GM23338 (cell line): ENCODE results near the gene OR51B2. TPM values are rescaled to one million over a fixed set of nuclear protein-coding genes. Genes with fewer than 3 reads are reported as not detected.

Experiments used
- ATAC-seq: fragments of 200-7000 bp; cut with Tn5 transposase; 3 replicates; pipeline ENCODE4 v1.9.1; 2020
- DNase-seq: peaks from one replicate; pipeline ENCODE4 v3.0.0-alpha.2; 2015; ENCODE audit warnings: low spot score
- H2AFZ ChIP-seq: fragments of 200-600 bp; sonication (generic); 2 replicates; pipeline ENCODE4 v1.8.0; 2016; ENCODE audit warnings: antibody characterized with exemption, mild to moderate bottlenecking, moderate library complexity
- H3F3A ChIP-seq: fragments of 200-600 bp; sonication (generic); replicated peaks from 2 replicates; pipeline ENCODE4 v1.8.0; 2017; ENCODE audit warnings: antibody characterized with exemption, mixed run types, low read depth
- H3K27ac ChIP-seq: fragments of 200-600 bp; sonication (generic); 2 replicates; pipeline ENCODE4 v1.6.1; 2016; ENCODE audit warnings: low read depth
- H3K27me3 ChIP-seq: fragments of 200-600 bp; sonication (generic); 2 replicates; pipeline ENCODE4 v1.8.0; 2016; ENCODE audit warnings: mild to moderate bottlenecking, mixed run types, moderate library complexity; ENCODE audit not compliant: insufficient read depth
- H3K36me3 ChIP-seq: fragments of 200-600 bp; sonication (generic); 2 replicates; pipeline ENCODE4 v1.8.0; 2016; ENCODE audit warnings: mild to moderate bottlenecking; ENCODE audit not compliant: insufficient read depth
- H3K4me1 ChIP-seq: fragments of 200-600 bp; sonication (generic); 2 replicates; pipeline ENCODE4 v1.8.0; 2016; ENCODE audit warnings: mild to moderate bottlenecking, moderate library complexity; ENCODE audit not compliant: insufficient read depth
- H3K4me2 ChIP-seq: fragments of 200-600 bp; sonication (generic); 2 replicates; pipeline ENCODE4 v1.7.1; 2017; ENCODE audit warnings: mixed run types
- H3K4me3 ChIP-seq: fragments of 200-600 bp; sonication (generic); 2 replicates; pipeline ENCODE4 v1.6.1; 2016; ENCODE audit warnings: mixed run types
- H3K79me2 ChIP-seq: fragments of 200-600 bp; sonication (generic); replicated peaks from 2 replicates; pipeline ENCODE4 v1.8.0; 2017; ENCODE audit warnings: mild to moderate bottlenecking; ENCODE audit not compliant: insufficient read depth
- H3K9me2 ChIP-seq: fragments of 200-600 bp; sonication (generic); 2 replicates; pipeline ENCODE4 v1.8.0; 2017; ENCODE audit not compliant: insufficient read depth
- H4K20me1 ChIP-seq: fragments of 200-600 bp; sonication (generic); replicated peaks from 2 replicates; pipeline ENCODE4 v1.8.0; 2017; ENCODE audit warnings: mild to moderate bottlenecking; ENCODE audit not compliant: insufficient read depth
- H3K27ac Mint-ChIP-seq: 2 replicates; pipeline ENCODE4 v1.8.0; 2020; ENCODE audit warnings: inconsistent platforms, mild to moderate bottlenecking, moderate library complexity, mixed read lengths
- H3K27me3 Mint-ChIP-seq: 3 replicates; pipeline ENCODE4 v1.8.0; 2022; ENCODE audit warnings: low read depth, mild to moderate bottlenecking, moderate library complexity, mixed read lengths, inconsistent platforms; ENCODE audit not compliant: insufficient read depth, poor library complexity
- H3K36me3 Mint-ChIP-seq: 3 replicates; pipeline ENCODE4 v1.8.0; 2021; ENCODE audit warnings: low read depth, mild to moderate bottlenecking, inconsistent platforms, moderate library complexity, mixed read lengths
- H3K4me1 Mint-ChIP-seq: 3 replicates; pipeline ENCODE4 v1.8.0; 2020; ENCODE audit warnings: mild to moderate bottlenecking, inconsistent platforms, mixed read lengths
- H3K4me3 Mint-ChIP-seq: 3 replicates; pipeline ENCODE4 v1.8.0; 2021; ENCODE audit warnings: moderate library complexity, mild to moderate bottlenecking, inconsistent platforms, mixed read lengths
- H3K9me3 Mint-ChIP-seq: 3 replicates; pipeline ENCODE4 v1.8.0; 2020; ENCODE audit warnings: moderate library complexity, mild to moderate bottlenecking, inconsistent platforms, mixed read lengths
- CREB1 ChIP-seq: fragments of 250-450 bp; sonication (Bioruptor Pico); IDR thresholded peaks from 2 replicates; pipeline ENCODE4 v1.5.0; 2020; ENCODE audit warnings: low read depth, mild to moderate bottlenecking, moderate library complexity
- CTCF ChIP-seq, 2 experiments: fragments of 200-600 bp in 1 of 2; sonication (generic) in 1 of 2; conservative IDR thresholded peaks; 2 replicates each; pipeline versions ENCODE4 v1.5.1 to v1.6.1; 2016 to 2017; ENCODE audit warnings: antibody characterized with exemption in 2 of 2, low read depth in 2 of 2, mild to moderate bottlenecking in 2 of 2, moderate library complexity in 1 of 2
- ETS1 ChIP-seq: IDR thresholded peaks from 2 replicates; pipeline ENCODE4 v1.6.1; 2016; ENCODE audit warnings: antibody characterized with exemption
- EZH2 ChIP-seq: fragments of 200-600 bp; sonication (generic); IDR thresholded peaks from one replicate; pipeline ENCODE4 v1.8.0; 2017; ENCODE audit warnings: antibody characterized with exemption, mild to moderate bottlenecking, low read depth; ENCODE audit not compliant: unreplicated experiment
- EZH2phosphoT487 ChIP-seq: fragments of 200-600 bp; sonication (generic); IDR thresholded peaks from one replicate; pipeline ENCODE4 v1.8.1; 2018; ENCODE audit warnings: antibody characterized with exemption; ENCODE audit not compliant: unreplicated experiment
- JUNB ChIP-seq: IDR thresholded peaks from one replicate; pipeline ENCODE4 v1.6.1; 2016; ENCODE audit warnings: antibody characterized with exemption; ENCODE audit not compliant: unreplicated experiment
- NANOG ChIP-seq: IDR thresholded peaks from 2 replicates; pipeline ENCODE4 v1.6.1; 2016; ENCODE audit warnings: antibody characterized with exemption, borderline replicate concordance
- POLR2AphosphoS5 ChIP-seq: IDR thresholded peaks from 2 replicates; pipeline ENCODE4 v1.6.1; 2016; ENCODE audit warnings: antibody characterized with exemption, low read depth
- REST ChIP-seq: IDR thresholded peaks from one replicate; pipeline ENCODE4 v1.6.1; 2018; ENCODE audit warnings: antibody characterized with exemption; ENCODE audit not compliant: unreplicated experiment
- STAT1 ChIP-seq: IDR thresholded peaks from one replicate; pipeline ENCODE4 v1.6.1; 2016; ENCODE audit warnings: antibody characterized with exemption; ENCODE audit not compliant: unreplicated experiment
- ZNF114 ChIP-seq: fragments of 250-450 bp; sonication (Bioruptor Pico); IDR thresholded peaks from 2 replicates; pipeline ENCODE4 v1.5.0; 2020; ENCODE audit warnings: mild to moderate bottlenecking, moderate library complexity
- ZNF331 ChIP-seq: fragments of 250-450 bp; sonication (Bioruptor Pico); IDR thresholded peaks from 2 replicates; pipeline ENCODE4 v1.5.0; 2020; ENCODE audit warnings: low read depth, mild to moderate bottlenecking, moderate library complexity
- ZNF462 ChIP-seq: fragments of 250-450 bp; sonication (Bioruptor Pico); IDR thresholded peaks from 2 replicates; pipeline ENCODE4 v1.5.0; 2020; ENCODE audit warnings: mild to moderate bottlenecking, moderate library complexity
- polyA plus RNA-seq: library from polyadenylated mRNA; unstranded; fragments of >200 nt; fragmentation: Nextera tagmentation; extraction: Ambion mirVana; gene quantifications from 2 replicates; pipeline ENCODE4 v1.2.1, GENCODE V29; 2016
- total RNA-seq: library from RNA; depleted of rRNA; stranded (reverse); fragments of >200 nt; shearing (Covaris generic); gene quantifications from 2 replicates; pipeline ENCODE4 v1.2.3, GENCODE V29; 2014

Gene OR51B2
- total and polyA plus RNA-seq, 2 experiments from 2014 or later: not detected

GRCh38 chr11:5351208-5351607, 27.1 kb upstream of the OR51B2 start, which contains the start of gene OR51B6:
Gene OR51B6 (plus strand): TSS chr11:5351508. CDS start chr11:5351508, 0 bp downstream.
- Histone ChIP-seq H3K4me1 (peaks cover 18% of the 10 kb centered on the region), H3K27me3 (no peaks in the 10 kb centered on the region), H3K79me2 (no peaks in the 10 kb centered on the region), H3K27ac (no peak within 1 kb of the TSS), H2AFZ (no peak within 1 kb of the TSS), H3K36me3 (no peaks in the 10 kb centered on the region), H3F3A (no peaks in the 10 kb centered on the region), H3K4me3 (no peak within 1 kb of the TSS), H3K9me2 (peaks cover 3% of the 10 kb centered on the region; the same call in 1 of the 2 replicates), H3K4me2 (no peak within 1 kb of the TSS), H4K20me1 (no peaks in the 10 kb centered on the region)
- ATAC-seq: no peak
- H3K4me1 Mint-ChIP-seq: peaks cover 21% of the 10 kb centered on the region
- no peak for DNase-seq
- H3K36me3 Mint-ChIP-seq: no peaks in the 10 kb centered on the region
- no peaks in the 10 kb centered on the region for H3K27me3 Mint-ChIP-seq
- no peak within 1 kb of the TSS for H3K27ac Mint-ChIP-seq
- H3K9me3 Mint-ChIP-seq: no peaks in the 10 kb centered on the region
- TF ChIP-seq POLR2AphosphoS5 (no peak), ZNF462 (no peak), JUNB (no peak), ETS1 (no peak), CTCF (conservative IDR thresholded peaks at IDR 0.05; ENCODE audit: low read depth in 2 of 2) (no peak), NANOG (no peak), STAT1 (no peak), ZNF331 (CRISPR knock-in tag) (no peak), ZNF114 (no peak), CREB1 (CRISPR knock-in tag) (no peak), EZH2phosphoT487 (no peak), REST (no peak), EZH2 (no peak)
- no peak within 1 kb of the TSS for H3K4me3 Mint-ChIP-seq
